IMR-90 (cell line): Measurements from ENCODE around the gene ARSA. TPM values are rescaled to one million over a fixed set of nuclear protein-coding genes. Genes with fewer than 3 reads are reported as not detected.

Experiments
- ATAC-seq: fragments of 200-7000 bp; cut with Tn5 transposase; 2 replicates; pipeline ENCODE4 v1.9.1; 2020; ENCODE audit warnings: low read depth, mild to moderate bottlenecking, moderate library complexity
- BruUV-seq: library from RNA; stranded (reverse); fragments of 400-500 nt; replicated peaks from 2 replicates; lab custom pipeline; 2021; lab: Mats Ljungman, UMichigan
- CTCF ChIA-PET: fragments of 300-600 bp; formaldehyde crosslinking; extraction: SDS; loops from one replicate; lab custom pipeline; 2021; ENCODE audit warnings: antibody characterized with exemption; lab: Yijun Ruan, JAX
- POLR2A ChIA-PET: fragments of 300-600 bp; sonication (Branson Sonifier 250); formaldehyde crosslinking; loops from one replicate; lab custom pipeline; 2022; ENCODE audit warnings: antibody characterized with exemption; ENCODE audit not compliant: unreplicated experiment; lab: Charles Lee
- DNase-seq: peaks from one replicate; pipeline ENCODE4 v3.0.0; 2013
- H2AFZ ChIP-seq: replicated peaks from 2 replicates; pipeline ENCODE3; 2013; ENCODE audit warnings: low read length, mild to moderate bottlenecking; ENCODE audit not compliant: poor library complexity
- H2AK5ac ChIP-seq: 2 replicates; pipeline ENCODE4 v1.6.1; 2013; ENCODE audit warnings: low read depth, low read length, inconsistent platforms
- H2AK9ac ChIP-seq: replicated peaks from 2 replicates; pipeline ENCODE3; 2013; ENCODE audit warnings: mild to moderate bottlenecking, low read depth, low read length, moderate library complexity; ENCODE audit not compliant: poor library complexity
- H2BK120ac ChIP-seq: 2 replicates; pipeline ENCODE4 v1.6.1; 2013; ENCODE audit warnings: low read depth, low read length, inconsistent platforms
- H2BK15ac ChIP-seq: 3 replicates; pipeline ENCODE4 v1.6.1; 2013; ENCODE audit warnings: low read depth, low read length, inconsistent platforms
- H2BK20ac ChIP-seq: 2 replicates; pipeline ENCODE4 v1.6.1; 2013; ENCODE audit warnings: low read depth, mild to moderate bottlenecking, inconsistent platforms, low read length, moderate library complexity
- H2BK5ac ChIP-seq: 2 replicates; pipeline ENCODE4 v1.6.1; 2013; ENCODE audit warnings: mild to moderate bottlenecking, low read depth, low read length, inconsistent platforms; ENCODE audit not compliant: poor library complexity, severe bottlenecking
- H3K14ac ChIP-seq: replicated peaks from 2 replicates; pipeline ENCODE4 v1.6.1; 2013; ENCODE audit warnings: low read depth, low read length, inconsistent platforms
- H3K18ac ChIP-seq: 2 replicates; pipeline ENCODE4 v1.6.1; 2013; ENCODE audit warnings: low read depth, low read length, control low read depth
- H3K23ac ChIP-seq: 2 replicates; pipeline ENCODE4 v1.6.1; 2013; ENCODE audit warnings: low read depth, low read length, inconsistent platforms
- H3K27ac ChIP-seq: 2 replicates; pipeline ENCODE4 v1.5.1; 2013; ENCODE audit warnings: mild to moderate bottlenecking, control low read depth, low read length; ENCODE audit not compliant: insufficient read depth
- H3K27me3 ChIP-seq: 2 replicates; pipeline ENCODE4 v1.6.1; 2013; ENCODE audit warnings: low read length; ENCODE audit not compliant: control insufficient read depth, insufficient read depth
- H3K36me3 ChIP-seq: 2 replicates; pipeline ENCODE4 v1.6.1; 2013; ENCODE audit warnings: low read length, mixed read lengths; ENCODE audit not compliant: control insufficient read depth, insufficient read depth
- H3K4ac ChIP-seq: 2 replicates; pipeline ENCODE4 v1.6.1; 2013; ENCODE audit warnings: low read depth, low read length, inconsistent platforms
- H3K4me1 ChIP-seq: 2 replicates; pipeline ENCODE4 v1.6.1; 2013; ENCODE audit warnings: low read length, mixed read lengths; ENCODE audit not compliant: control insufficient read depth, insufficient read depth
- H3K4me2 ChIP-seq: 2 replicates; pipeline ENCODE4 v1.6.1; 2013; ENCODE audit warnings: low read depth, mild to moderate bottlenecking, control low read depth, low read length, moderate library complexity
- H3K4me3 ChIP-seq: 2 replicates; pipeline ENCODE4 v1.5.1; 2013; ENCODE audit warnings: low read depth, mild to moderate bottlenecking, control low read depth, low read length, moderate library complexity; ENCODE audit not compliant: insufficient read depth
- H3K56ac ChIP-seq: 2 replicates; pipeline ENCODE4 v1.6.1; 2013; ENCODE audit warnings: low read length, inconsistent platforms; ENCODE audit not compliant: insufficient read depth; ENCODE audit errors: extremely low read depth
- H3K79me1 ChIP-seq, 2 experiments: 2 replicates each; pipeline ENCODE4 v1.6.1; 2013; ENCODE audit warnings: low read length in 2 of 2, inconsistent platforms in 1 of 2, low read depth in 1 of 2
- H3K9ac ChIP-seq: 2 replicates; pipeline ENCODE4 v1.6.1; 2013; ENCODE audit warnings: low read depth, low read length, control low read depth
- H3K9me1 ChIP-seq: 2 replicates; pipeline ENCODE4 v1.6.1; 2013; ENCODE audit warnings: low read length, inconsistent platforms; ENCODE audit not compliant: insufficient read depth
- H3K9me3 ChIP-seq: 2 replicates; pipeline ENCODE4 v1.6.1; 2013; ENCODE audit warnings: low read length; ENCODE audit not compliant: control insufficient read depth, insufficient read depth
- H4K20me1 ChIP-seq: 2 replicates; pipeline ENCODE4 v1.6.1; 2013; ENCODE audit warnings: low read length, inconsistent platforms; ENCODE audit not compliant: insufficient read depth
- H4K5ac ChIP-seq: 2 replicates; pipeline ENCODE4 v1.6.1; 2013; ENCODE audit warnings: mild to moderate bottlenecking, low read depth, low read length, control low read depth
- H4K8ac ChIP-seq, 2 experiments: 2 replicates each; pipeline ENCODE4 v1.6.1; 2013; ENCODE audit warnings: low read depth in 2 of 2, low read length in 2 of 2, control low read depth in 1 of 2, inconsistent platforms in 1 of 2
- H4K91ac ChIP-seq: 2 replicates; pipeline ENCODE4 v1.6.1; 2013; ENCODE audit warnings: low read depth, low read length, inconsistent platforms; ENCODE audit not compliant: insufficient read depth
- ELK1 ChIP-seq: fragments of 150-350 bp; IDR thresholded peaks from 2 replicates; pipeline ENCODE4 v1.6.1; 2016; ENCODE audit warnings: low read depth, mild to moderate bottlenecking, low read length, moderate library complexity, borderline replicate concordance
- FOS ChIP-seq: fragments of 150-350 bp; IDR thresholded peaks from 2 replicates; pipeline ENCODE4 v1.6.1; 2016; ENCODE audit warnings: low read depth, low read length
- MAFK ChIP-seq: IDR thresholded peaks from 2 replicates; pipeline ENCODE4 v1.6.1; 2012; ENCODE audit warnings: low read depth, low read length, improper control_type of control experiment
- MAZ ChIP-seq: IDR thresholded peaks from 2 replicates; pipeline ENCODE4 v1.6.1; 2012; ENCODE audit warnings: low read depth, mild to moderate bottlenecking, low read length, improper control_type of control experiment, moderate library complexity, borderline replicate concordance
- NFE2L2 ChIP-seq: fragments of 150-350 bp; IDR thresholded peaks from 2 replicates; pipeline ENCODE4 v1.6.1; 2016; ENCODE audit warnings: low read depth, mild to moderate bottlenecking, low read length
- RCOR1 ChIP-seq: IDR thresholded peaks from 2 replicates; pipeline ENCODE4 v1.6.1; 2012; ENCODE audit warnings: mild to moderate bottlenecking, low read length, improper control_type of control experiment; ENCODE audit not compliant: insufficient replicate concordance
- USF2 ChIP-seq: fragments of 150-350 bp; IDR thresholded peaks from 2 replicates; pipeline ENCODE4 v1.6.1; 2017; ENCODE audit warnings: mild to moderate bottlenecking, antibody characterized with exemption, low read length, low read depth
- WGBS, 2 experiments: methylation state at CpG; one replicate each; pipeline versions ENCODE4 v1.1.5 to v1.1.7; 2013; ENCODE audit warnings: missing lambda C conversion rate in 2 of 2; ENCODE audit not compliant: insufficient read length in 1 of 2; ENCODE audit errors: extremely low coverage in 2 of 2; 5-methylcytosine and 5-hydroxymethylcytosine counted together
- dilution Hi-C: fragments of 300-500 bp; cut with HindIII; formaldehyde crosslinking; loops from one replicate; pipeline ENCODE4 v1.14.3; 2018; ENCODE audit warnings: low sequenced_read_pairs; ENCODE audit not compliant: unreplicated experiment
- in situ Hi-C: fragments of 300-500 bp; cut with MboI; formaldehyde crosslinking; loops from 3 replicates; pipeline ENCODE4 v1.14.3; 2019; ENCODE audit warnings: low sequenced_read_pairs, inconsistent platforms, mixed read lengths
- intact Hi-C: fragments of 100-400 bp; cut with micrococcal nuclease; formaldehyde crosslinking; loops from 2 replicates; pipeline ENCODE4 v1.10.0; 2022
- polyA plus RNA-seq, 3 experiments: library from polyadenylated mRNA; depleted of rRNA; stranded (reverse); fragments of >200 nt; gene quantifications; 2 replicates each; pipeline ENCODE4 v1.2.3, GENCODE V29; 2012; ENCODE audit warnings: low replicate concordance in 1 of 3
- total RNA-seq: library from RNA; depleted of rRNA; stranded (reverse); fragments of >200 nt; gene quantifications from 2 replicates; pipeline ENCODE4 v1.2.3, GENCODE V29; 2012

ARSA gene
- total and polyA plus RNA-seq, 2 of the 4 experiments (the other 2 are of a cell fraction) = 3.4 to 24.2 TPM

- Histone ChIP-seq H3K18ac (no peak overlapping the region), H4K5ac (no peak overlapping the region), H3K4me1 (peaks cover 4% of the 10 kb centered on the region; the same call in 1 of the 2 replicates), H4K91ac (no peak overlapping the region), H2AK5ac (no peak overlapping the region), H2BK120ac (no peak overlapping the region), H2BK5ac (no peak overlapping the region), H3K4ac (no peak overlapping the region), H3K9me1 (peaks cover 12% of the 10 kb centered on the region; the same call in 1 of the 2 replicates), H3K27me3 (peaks cover 2% of the 10 kb centered on the region; the same call in 1 of the 2 replicates), H3K79me1 (peaks cover 18 to 25% of the 10 kb centered on the region in 2 experiments), H3K4me3 (no peak overlapping the region), H3K27ac (no peak overlapping the region), H3K9me3 (0 out of 2 replicates have a peak, but pooled peaks cover 2% of the 10 kb centered on the region), H3K9ac (no peak overlapping the region), H3K14ac (no peak overlapping the region), H4K20me1 (no peaks in the 10 kb centered on the region; the same call in 1 of the 2 replicates), H3K23ac (no peak overlapping the region), H2BK15ac (no peak overlapping the region), H3K4me2 (no peak overlapping the region), H3K56ac (no peak overlapping the region), H2AFZ (no peak overlapping the region), H4K8ac (no peak overlapping the region), H2AK9ac (no peak overlapping the region), H3K36me3 (peaks cover 2% of the 10 kb centered on the region; the same call in 1 of the 2 replicates), H2BK20ac (no peak overlapping the region)
- POLR2A ChIA-PET = no interaction called here
- dilution Hi-C loops (no loop called here), in situ Hi-C loops (no loop called here), intact Hi-C loops (no loop called here)
- CTCF ChIA-PET = interaction anchor here (0.6 kb wide), 1 partner anchor 46 kb away, joined by 4 read pairs; no protein-coding TSS in a partner anchor
- BruUV-seq = no TSS peak
- WGBS, 2 experiments = 90% methylated on average over 5 of the region's 8 CpGs; no CpG with 5 or more reads in 1 of the 2 experiments
- ATAC-seq (no peak), DNase-seq (no peak)
- TF ChIP-seq MAZ (no peak), NFE2L2 (no peak), MAFK (no peak), ELK1 (no peak), RCOR1 (no peak), FOS (no peak), USF2 (no peak)
These were observed 42.2 kb downstream of the ARSA start for GRCh38 chr22:50585781-50586180.
